HEK293 (cell line): ENCODE data around the gene PLA2G3.

Experiments used
- CTCF ChIA-PET: fragments of 350-600 bp; formaldehyde crosslinking; extraction: SDS; loops from one replicate; lab custom pipeline; 2021; ENCODE audit warnings: antibody characterized with exemption; lab: Yijun Ruan, JAX
- POLR2A ChIA-PET: fragments of 300-600 bp; formaldehyde crosslinking; extraction: SDS; loops from one replicate; lab custom pipeline; 2020; ENCODE audit warnings: antibody characterized with exemption, inconsistent platforms; lab: Yijun Ruan, JAX
- H3K27ac ChIP-seq: fragments of 200-500 bp; sonication (Bioruptor generic); 2 replicates; pipeline ENCODE4 v1.5.1; 2014; ENCODE audit warnings: low read depth, low read length, control low read depth, inconsistent platforms; ENCODE audit errors: extremely low read depth
- H3K36me3 ChIP-seq, 2 experiments: fragments of 200-500 bp in 1 of 2; sonication (Bioruptor generic) in 1 of 2; 1 replicate in 1 of 2; 2 replicates in 1 of 2; pipeline ENCODE4 v1.5.1; 2014 to 2017; ENCODE audit warnings: inconsistent platforms in 2 of 2, low read length in 2 of 2; ENCODE audit not compliant: control insufficient read depth in 2 of 2, insufficient read depth in 1 of 2
- H3K4me1 ChIP-seq: fragments of 200-500 bp; sonication (Bioruptor generic); 2 replicates; pipeline ENCODE4 v1.5.1; 2014; ENCODE audit warnings: mild to moderate bottlenecking, low read length, inconsistent platforms; ENCODE audit not compliant: control insufficient read depth, insufficient read depth
- H3K4me3 ChIP-seq: 2 replicates; pipeline ENCODE4 v1.5.1; 2011; ENCODE audit warnings: low read depth, mild to moderate bottlenecking, control low read depth, low read length, moderate library complexity
- H3K9me3 ChIP-seq: fragments of 200-500 bp; sonication (Bioruptor generic); 2 replicates; pipeline ENCODE4 v1.5.1; 2014; ENCODE audit warnings: low read depth, low read length, inconsistent platforms; ENCODE audit not compliant: control insufficient read depth, insufficient read depth
- AEBP2 ChIP-seq: fragments of 450-650 bp; formaldehyde crosslinking; IDR thresholded peaks from 2 replicates; pipeline ENCODE4 v1.5.1; 2016; ENCODE audit warnings: missing biosample characterization, missing genetic modification characterization, borderline replicate concordance
- OSR2 ChIP-seq: fragments of 450-650 bp; formaldehyde crosslinking; IDR thresholded peaks from 2 replicates; pipeline ENCODE4 v1.5.1; 2016; ENCODE audit warnings: missing biosample characterization, missing genetic modification characterization
- ZNF311 ChIP-seq: fragments of 450-650 bp; formaldehyde crosslinking; IDR thresholded peaks from 2 replicates; pipeline ENCODE4 v1.5.1; 2017; ENCODE audit warnings: missing biosample characterization, missing genetic modification characterization, borderline replicate concordance
- ZNF354C ChIP-seq: fragments of 450-650 bp; formaldehyde crosslinking; IDR thresholded peaks from 2 replicates; pipeline ENCODE4 v1.5.1; 2016; ENCODE audit warnings: missing biosample characterization, missing genetic modification characterization, low read depth, borderline replicate concordance
- ZNF37A ChIP-seq: fragments of 450-650 bp; IDR thresholded peaks from 2 replicates; pipeline ENCODE4 v1.5.1; 2018; ENCODE audit warnings: missing biosample characterization, missing genetic modification characterization
- ZNF391 ChIP-seq: fragments of 450-650 bp; formaldehyde crosslinking; IDR thresholded peaks from 2 replicates; pipeline ENCODE4 v1.5.1; 2016; ENCODE audit warnings: low read depth, missing biosample characterization, missing genetic modification characterization, borderline replicate concordance
- ZNF426 ChIP-seq: fragments of 450-650 bp; formaldehyde crosslinking; IDR thresholded peaks from 2 replicates; pipeline ENCODE4 v1.5.1; 2017; ENCODE audit warnings: missing biosample characterization, missing genetic modification characterization, mild to moderate bottlenecking, inconsistent platforms, moderate library complexity
- ZNF701 ChIP-seq: fragments of 450-650 bp; formaldehyde crosslinking; IDR thresholded peaks from 2 replicates; pipeline ENCODE4 v1.5.1; 2016; ENCODE audit warnings: missing biosample characterization, missing genetic modification characterization
- ZNF830 ChIP-seq: fragments of 450-650 bp; IDR thresholded peaks from 2 replicates; pipeline ENCODE4 v1.5.0; 2018; ENCODE audit warnings: missing biosample characterization, missing genetic modification characterization, low read depth, mild to moderate bottlenecking, moderate library complexity
- ZSCAN23 ChIP-seq: fragments of 450-650 bp; formaldehyde crosslinking; IDR thresholded peaks from 2 replicates; pipeline ENCODE4 v1.5.1; 2016; ENCODE audit warnings: missing biosample characterization, missing genetic modification characterization
- TF ChIP-seq, protein P1 (sequence below): fragments of 450-650 bp; formaldehyde crosslinking; IDR thresholded peaks from 2 replicates; pipeline ENCODE4 v1.5.1; 2016; ENCODE audit warnings: missing biosample characterization, missing genetic modification characterization
- TF ChIP-seq, protein P2 (sequence below): fragments of 450-650 bp; formaldehyde crosslinking; IDR thresholded peaks from 2 replicates; pipeline ENCODE4 v1.5.1; 2016; ENCODE audit warnings: missing biosample characterization, missing genetic modification characterization
- TF ChIP-seq, protein P3 (sequence below): fragments of 450-650 bp; formaldehyde crosslinking; IDR thresholded peaks from 2 replicates; pipeline ENCODE4 v1.5.1; 2016; ENCODE audit warnings: missing biosample characterization, missing genetic modification characterization
- TF ChIP-seq, protein P4 (sequence below): fragments of 450-650 bp; formaldehyde crosslinking; IDR thresholded peaks from 2 replicates; pipeline ENCODE4 v1.5.1; 2016; ENCODE audit warnings: missing biosample characterization, missing genetic modification characterization
- TF ChIP-seq, protein P5 (sequence below): fragments of 450-650 bp; formaldehyde crosslinking; IDR thresholded peaks from 2 replicates; pipeline ENCODE4 v1.5.1; 2016; ENCODE audit warnings: missing biosample characterization, missing genetic modification characterization, low read depth

PLA2G3 gene

GRCh38 chr22:31125521-31126117, 14.7 kb downstream of the PLA2G3 start:
- TF ChIP-seq ZNF37A (tag by site-specific recombination) (no peak), ZNF391 (tag by site-specific recombination) (no peak), ZNF830 (tag by site-specific recombination) (no peak), ZNF311 (tag by site-specific recombination) (no peak), ZNF426 (tag by site-specific recombination) (no peak), ZNF354C (tag by site-specific recombination) (no peak), OSR2 (tag by site-specific recombination) (no peak), AEBP2 (tag by site-specific recombination) (no peak), ZSCAN23 (tag by site-specific recombination) (no peak), ZNF701 (tag by site-specific recombination) (no peak)
- TF ChIP-seq, protein P1, sequence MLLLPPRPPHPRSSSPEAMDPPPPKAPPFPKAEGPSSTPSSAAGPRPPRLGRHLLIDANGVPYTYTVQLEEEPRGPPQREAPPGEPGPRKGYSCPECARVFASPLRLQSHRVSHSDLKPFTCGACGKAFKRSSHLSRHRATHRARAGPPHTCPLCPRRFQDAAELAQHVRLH (tag by site-specific recombination), result no peak
- TF ChIP-seq, protein P2, sequence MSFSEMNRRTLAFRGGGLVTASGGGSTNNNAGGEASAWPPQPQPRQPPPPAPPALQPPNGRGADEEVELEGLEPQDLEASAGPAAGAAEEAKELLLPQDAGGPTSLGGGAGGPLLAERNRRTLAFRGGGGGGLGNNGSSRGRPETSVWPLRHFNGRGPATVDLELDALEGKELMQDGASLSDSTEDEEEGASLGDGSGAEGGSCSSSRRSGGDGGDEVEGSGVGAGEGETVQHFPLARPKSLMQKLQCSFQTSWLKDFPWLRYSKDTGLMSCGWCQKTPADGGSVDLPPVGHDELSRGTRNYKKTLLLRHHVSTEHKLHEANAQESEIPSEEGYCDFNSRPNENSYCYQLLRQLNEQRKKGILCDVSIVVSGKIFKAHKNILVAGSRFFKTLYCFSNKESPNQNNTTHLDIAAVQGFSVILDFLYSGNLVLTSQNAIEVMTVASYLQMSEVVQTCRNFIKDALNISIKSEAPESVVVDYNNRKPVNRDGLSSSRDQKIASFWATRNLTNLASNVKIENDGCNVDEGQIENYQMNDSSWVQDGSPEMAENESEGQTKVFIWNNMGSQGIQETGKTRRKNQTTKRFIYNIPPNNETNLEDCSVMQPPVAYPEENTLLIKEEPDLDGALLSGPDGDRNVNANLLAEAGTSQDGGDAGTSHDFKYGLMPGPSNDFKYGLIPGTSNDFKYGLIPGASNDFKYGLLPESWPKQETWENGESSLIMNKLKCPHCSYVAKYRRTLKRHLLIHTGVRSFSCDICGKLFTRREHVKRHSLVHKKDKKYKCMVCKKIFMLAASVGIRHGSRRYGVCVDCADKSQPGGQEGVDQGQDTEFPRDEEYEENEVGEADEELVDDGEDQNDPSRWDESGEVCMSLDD (tag by site-specific recombination), result no peak
- TF ChIP-seq, protein P3, sequence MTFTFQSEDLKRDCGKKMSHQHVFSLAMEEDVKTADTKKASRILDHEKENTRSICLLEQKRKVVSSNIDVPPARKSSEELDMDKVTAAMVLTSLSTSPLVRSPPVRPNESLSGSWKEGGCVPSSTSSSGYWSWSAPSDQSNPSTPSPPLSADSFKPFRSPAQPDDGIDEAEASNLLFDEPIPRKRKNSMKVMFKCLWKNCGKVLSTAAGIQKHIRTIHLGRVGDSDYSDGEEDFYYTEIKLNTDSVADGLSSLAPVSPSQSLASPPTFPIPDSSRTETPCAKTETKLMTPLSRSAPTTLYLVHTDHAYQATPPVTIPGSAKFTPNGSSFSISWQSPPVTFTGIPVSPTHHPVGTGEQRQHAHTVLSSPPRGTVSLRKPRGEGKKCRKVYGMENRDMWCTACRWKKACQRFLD (tag by site-specific recombination), result no peak
- TF ChIP-seq, protein P4, sequence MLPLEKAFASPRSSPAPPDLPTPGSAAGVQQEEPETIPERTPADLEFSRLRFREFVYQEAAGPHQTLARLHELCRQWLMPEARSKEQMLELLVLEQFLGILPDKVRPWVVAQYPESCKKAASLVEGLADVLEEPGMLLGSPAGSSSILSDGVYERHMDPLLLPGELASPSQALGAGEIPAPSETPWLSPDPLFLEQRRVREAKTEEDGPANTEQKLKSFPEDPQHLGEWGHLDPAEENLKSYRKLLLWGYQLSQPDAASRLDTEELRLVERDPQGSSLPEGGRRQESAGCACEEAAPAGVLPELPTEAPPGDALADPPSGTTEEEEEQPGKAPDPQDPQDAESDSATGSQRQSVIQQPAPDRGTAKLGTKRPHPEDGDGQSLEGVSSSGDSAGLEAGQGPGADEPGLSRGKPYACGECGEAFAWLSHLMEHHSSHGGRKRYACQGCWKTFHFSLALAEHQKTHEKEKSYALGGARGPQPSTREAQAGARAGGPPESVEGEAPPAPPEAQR (tag by site-specific recombination), result no peak
- TF ChIP-seq, protein P5, sequence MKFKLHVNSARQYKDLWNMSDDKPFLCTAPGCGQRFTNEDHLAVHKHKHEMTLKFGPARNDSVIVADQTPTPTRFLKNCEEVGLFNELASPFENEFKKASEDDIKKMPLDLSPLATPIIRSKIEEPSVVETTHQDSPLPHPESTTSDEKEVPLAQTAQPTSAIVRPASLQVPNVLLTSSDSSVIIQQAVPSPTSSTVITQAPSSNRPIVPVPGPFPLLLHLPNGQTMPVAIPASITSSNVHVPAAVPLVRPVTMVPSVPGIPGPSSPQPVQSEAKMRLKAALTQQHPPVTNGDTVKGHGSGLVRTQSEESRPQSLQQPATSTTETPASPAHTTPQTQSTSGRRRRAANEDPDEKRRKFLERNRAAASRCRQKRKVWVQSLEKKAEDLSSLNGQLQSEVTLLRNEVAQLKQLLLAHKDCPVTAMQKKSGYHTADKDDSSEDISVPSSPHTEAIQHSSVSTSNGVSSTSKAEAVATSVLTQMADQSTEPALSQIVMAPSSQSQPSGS, result no peak
- Histone ChIP-seq H3K4me1 (0 out of 2 replicates have a peak, but pooled peaks cover 2% of the 10 kb centered on the region), H3K27ac (no peak overlapping the region), H3K36me3 (peaks cover 0 to 8% of the 10 kb centered on the region in 2 experiments; a peak in 2 of 3 replicates), H3K9me3 (no peaks in the 10 kb centered on the region), H3K4me3 (no peak overlapping the region)
- POLR2A ChIA-PET, result no interaction called here
- CTCF ChIA-PET, result interaction anchor here (0.6 to 0.7 kb wide), 2 partner anchors 8 to 15 kb away, joined by 3 read pairs; no protein-coding TSS in a partner anchor
